Ascending aorta (tissue), 2 donors: ENCODE measurements around the gene TANGO2. TPM values are rescaled to one million over a fixed set of nuclear protein-coding genes. Genes with fewer than 3 reads are reported as not detected.

ENCODE experiments used
- DNase-seq, 2 donors: peaks; one replicate each; pipeline ENCODE4 v3.0.0-alpha.2; 2019; ENCODE audit warnings: low spot score in 2 of 2
- H3K27ac ChIP-seq, 2 donors: fragments of 200-600 bp; sonication (generic); one replicate each; pipeline ENCODE4 v1.5.1; 2016 to 2017; ENCODE audit warnings: mild to moderate bottlenecking in 1 of 2
- H3K27me3 ChIP-seq: fragments of 200-600 bp; sonication (generic); one replicate; pipeline ENCODE4 v1.5.1; 2017
- H3K36me3 ChIP-seq, 2 donors: fragments of 200-600 bp; sonication (generic); one replicate each; pipeline ENCODE4 v1.5.1; 2016
- H3K4me1 ChIP-seq, 2 donors: fragments of 200-600 bp; sonication (generic); one replicate each; pipeline ENCODE4 v1.5.1; 2016 to 2017; ENCODE audit warnings: mild to moderate bottlenecking in 1 of 2
- H3K4me3 ChIP-seq, 2 donors: fragments of 200-600 bp; sonication (generic); one replicate each; pipeline ENCODE4 v1.5.1; 2016 to 2017; ENCODE audit warnings: mild to moderate bottlenecking in 1 of 2
- H3K9me3 ChIP-seq, 2 donors: fragments of 200-600 bp; sonication (generic); one replicate each; pipeline ENCODE4 v1.5.1; 2016
- CTCF ChIP-seq, 3 experiments: fragments of 200-600 bp in 2 of 3; fragments of 450-650 bp in 1 of 3; sonication (generic) in 2 of 3; IDR thresholded peaks; one replicate each; pipeline ENCODE4 v1.5.1; 2016 to 2019; ENCODE audit warnings: antibody characterized with exemption in 3 of 3, mild to moderate bottlenecking in 1 of 3, moderate library complexity in 1 of 3
- intact Hi-C: fragments of 100-400 bp; cut with DNase I; formaldehyde crosslinking; loops from one replicate; pipeline ENCODE4 v1.15.1; 2023
- total RNA-seq: library from RNA; depleted of rRNA; stranded (reverse); fragments of >200 nt; gene quantifications from one replicate; pipeline ENCODE4 v1.1.0, GENCODE V29; 2016

TANGO2 gene
- total RNA-seq, 1 donor from 2014 or later: 26.3 TPM

- no peak for TF ChIP-seq CTCF (IDR thresholded peaks at IDR 0.05)
- no peaks in the 10 kb centered on the region for H3K9me3 ChIP-seq
- H3K4me3 ChIP-seq: no peak overlapping the region
- no peak overlapping the region for H3K27ac ChIP-seq
- H3K36me3 ChIP-seq: peaks cover 40 to 72% of the 10 kb centered on the region in 2 donors
- no peaks in the 10 kb centered on the region for H3K4me1 ChIP-seq
- intact Hi-C loops: no loop called here
- H3K27me3 ChIP-seq: no peaks in the 10 kb centered on the region
- no peak for DNase-seq
Measured at GRCh38 chr22:20055144-20055543, 34.2 kb downstream of the TANGO2 start.

DNA sequence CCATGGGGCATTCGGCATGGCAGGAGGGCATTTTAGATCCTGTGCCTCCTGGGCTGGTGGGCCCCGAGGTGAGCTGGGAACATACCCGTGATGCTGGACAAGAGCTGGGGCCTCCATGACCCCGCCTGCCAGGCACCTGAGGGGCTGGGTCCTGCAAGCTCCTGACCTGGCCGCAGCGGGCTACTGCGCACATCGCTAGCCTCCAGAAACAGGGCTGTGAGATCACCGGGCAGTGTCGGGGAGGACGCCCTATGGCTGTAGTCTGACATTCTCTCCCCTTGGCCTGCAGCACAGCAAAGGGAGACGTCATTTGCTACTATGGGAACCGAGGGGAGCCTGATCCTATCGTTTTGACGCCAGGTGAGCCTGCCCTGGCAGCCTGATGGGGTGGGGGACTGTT, 34.7 kb downstream of the TANGO2 start:
- Histone ChIP-seq H3K27me3 (no peaks in the 10 kb centered on the region), H3K9me3 (no peaks in the 10 kb centered on the region), H3K27ac (no peak overlapping the region), H3K4me1 (no peaks in the 10 kb centered on the region), H3K36me3 (peaks cover 40 to 71% of the 10 kb centered on the region in 2 donors), H3K4me3 (no peak overlapping the region)
- DNase-seq: no peak
- no peak for TF ChIP-seq CTCF (IDR thresholded peaks at IDR 0.05)
- intact Hi-C loops: no loop called here

DNA sequence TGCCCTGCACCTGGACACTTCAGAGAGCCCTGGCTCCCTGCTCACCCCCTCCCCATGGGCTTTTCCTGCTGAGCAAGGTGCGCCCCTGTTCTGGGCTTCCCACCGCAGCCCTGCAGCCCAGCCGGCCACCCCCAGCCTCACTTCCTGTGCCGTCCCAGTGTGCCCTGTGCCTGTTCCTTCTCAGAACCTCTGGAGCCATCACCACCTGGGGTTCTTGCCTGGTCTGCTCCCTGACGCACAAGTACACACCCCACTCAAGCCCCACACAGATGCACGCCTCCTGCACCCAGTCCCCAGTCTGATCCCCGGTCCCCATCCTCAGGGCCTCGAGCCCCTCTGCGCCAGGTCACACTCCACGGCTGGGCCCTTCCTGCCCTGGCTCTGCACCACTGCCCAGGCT, 35.3 kb downstream of the TANGO2 start:
- no peaks in the 10 kb centered on the region for H3K4me1 ChIP-seq
- no peaks in the 10 kb centered on the region for H3K9me3 ChIP-seq
- intact Hi-C loops: no loop called here
- peaks cover 40 to 72% of the 10 kb centered on the region in 2 donors for H3K36me3 ChIP-seq
- no peak for TF ChIP-seq CTCF (IDR thresholded peaks at IDR 0.05)
- H3K27ac ChIP-seq: no peak overlapping the region
- DNase-seq: no peak
- H3K27me3 ChIP-seq: no peaks in the 10 kb centered on the region
- H3K4me3 ChIP-seq: no peak overlapping the region

GRCh38 chr22:20056696-20057386, 35.9 kb downstream of the TANGO2 start:
- Histone ChIP-seq H3K4me1 (no peaks in the 10 kb centered on the region), H3K27me3 (no peaks in the 10 kb centered on the region), H3K9me3 (no peaks in the 10 kb centered on the region), H3K27ac (no peak overlapping the region), H3K4me3 (no peak overlapping the region), H3K36me3 (peaks cover 41 to 73% of the 10 kb centered on the region in 2 donors)
- no peak for DNase-seq
- TF ChIP-seq CTCF (IDR thresholded peaks at IDR 0.05): no peak
- intact Hi-C loops: no loop called here

DNA sequence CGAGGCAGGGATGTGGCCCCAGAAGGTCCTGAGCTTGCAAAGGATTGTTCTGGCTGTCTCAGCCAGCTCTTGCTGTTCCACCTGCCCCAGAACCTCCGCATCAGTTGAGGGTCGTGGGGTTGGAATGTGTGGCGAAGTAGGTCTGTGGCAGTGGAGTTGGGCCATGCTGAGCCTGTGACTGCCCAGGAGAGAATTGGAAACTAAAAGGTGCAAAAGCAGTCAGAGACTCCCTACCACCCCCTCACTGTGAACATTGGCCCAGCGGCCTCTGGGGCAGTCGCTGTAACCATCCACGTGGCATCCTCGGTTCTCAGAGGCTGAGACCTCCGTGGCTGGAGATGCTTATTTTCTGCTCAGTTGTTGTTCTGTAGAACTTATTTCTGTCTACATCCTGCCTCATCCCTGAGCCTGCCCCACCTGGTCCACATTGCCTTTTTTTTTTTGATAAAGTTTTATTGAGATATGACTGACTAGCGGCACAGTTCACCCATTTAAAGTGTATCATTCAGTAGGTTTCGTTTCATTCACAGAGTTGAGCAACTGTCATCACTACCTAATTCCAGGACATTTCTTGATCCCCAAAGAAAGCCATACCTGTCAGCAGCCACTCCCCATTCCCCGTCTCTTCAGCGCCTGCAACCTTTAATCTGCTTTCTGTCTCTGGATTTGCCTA, 36.8 kb downstream of the TANGO2 start:
- TF ChIP-seq CTCF (IDR thresholded peaks at IDR 0.05): no peak
- no peak for DNase-seq
- H3K4me3 ChIP-seq: no peak overlapping the region
- no peaks in the 10 kb centered on the region for H3K27me3 ChIP-seq
- H3K9me3 ChIP-seq: no peaks in the 10 kb centered on the region
- H3K4me1 ChIP-seq: no peaks in the 10 kb centered on the region
- no peak overlapping the region for H3K27ac ChIP-seq
- peaks cover 46 to 74% of the 10 kb centered on the region in 2 donors for H3K36me3 ChIP-seq
- intact Hi-C loops: no loop called here
